Activated CD8-positive, alpha-beta T cell treated with anti-CD3 and anti-CD28 coated beads for 36 hours (primary cell): ENCODE measurements around the gene DCAF5. TPM values are rescaled to one million over a fixed set of nuclear protein-coding genes. Genes with fewer than 3 reads are reported as not detected.

Experiments
- ATAC-seq: fragments of 200-7000 bp; cut with Tn5 transposase; one replicate; pipeline ENCODE4 v1.10.0; 2021; ENCODE audit warnings: mild to moderate bottlenecking, moderate library complexity
- CTCF ChIA-PET: fragments of 350-600 bp; sonication (Branson Sonifier 250); formaldehyde crosslinking; loops from one replicate; lab custom pipeline; 2021; ENCODE audit warnings: antibody characterized with exemption; lab: Charles Lee
- POLR2A ChIA-PET: fragments of 350-600 bp; sonication (Branson Sonifier 250); formaldehyde crosslinking; loops from one replicate; lab custom pipeline; 2021; ENCODE audit warnings: antibody characterized with exemption; lab: Charles Lee
- DNase-seq: peaks from one replicate; pipeline ENCODE4 v3.0.0-alpha.2; 2020
- H3K27ac Mint-ChIP-seq: one replicate; pipeline ENCODE4 v1.8.0; 2021; ENCODE audit warnings: mild to moderate bottlenecking, mixed read lengths
- H3K27me3 Mint-ChIP-seq: one replicate; pipeline ENCODE4 v1.8.0; 2021; ENCODE audit warnings: mixed read lengths
- H3K36me3 Mint-ChIP-seq: one replicate; pipeline ENCODE4 v1.8.0; 2021; ENCODE audit warnings: low read depth, mixed read lengths
- H3K4me1 Mint-ChIP-seq: one replicate; pipeline ENCODE4 v1.8.0; 2021; ENCODE audit warnings: low read depth, mixed read lengths
- H3K4me3 Mint-ChIP-seq: one replicate; pipeline ENCODE4 v1.8.0; 2021; ENCODE audit warnings: mild to moderate bottlenecking, moderate library complexity, mixed read lengths
- H3K9me3 Mint-ChIP-seq: one replicate; pipeline ENCODE4 v1.8.0; 2021; ENCODE audit warnings: mixed read lengths
- intact Hi-C: fragments of 100-400 bp; cut with micrococcal nuclease; formaldehyde crosslinking; loops from one replicate; pipeline ENCODE4 v1.10.0; 2022
- total RNA-seq, 2 experiments: library from RNA; stranded (reverse); gene quantifications; one replicate each; pipeline ENCODE4 v1.2.3, GENCODE V29; 2021
- TF ChIP-seq, protein P1 (sequence below): fragments of 200-600 bp; IDR thresholded peaks from one replicate; pipeline ENCODE4 v1.8.0; 2022; ENCODE audit warnings: antibody characterized with exemption, mild to moderate bottlenecking

The DCAF5 gene
- total RNA-seq, 2 experiments from 2014 or later: 34.3 to 36.5 TPM

DNA sequence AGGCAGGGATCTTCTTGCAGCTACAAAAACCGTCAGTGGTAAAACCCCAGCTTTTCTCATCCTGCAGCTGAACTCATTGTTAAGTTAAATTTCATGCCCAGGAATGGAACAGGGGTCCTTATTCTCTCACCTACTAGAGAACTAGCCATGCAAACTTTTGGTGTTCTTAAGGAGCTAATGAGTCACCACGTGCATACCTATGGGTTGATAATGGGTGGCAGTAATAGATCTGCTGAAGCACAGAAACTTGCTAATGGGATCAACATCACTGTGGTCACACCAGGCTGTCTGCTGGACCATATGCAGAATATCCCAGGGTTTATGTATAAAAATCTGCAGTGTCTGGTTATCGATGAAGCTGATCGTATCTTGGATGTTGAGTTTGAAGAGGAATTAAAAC, 68.9 kb downstream of the DCAF5 start:
- CTCF ChIA-PET: interaction anchor here (1.1 to 2.9 kb wide), 2 partner anchors 18 to 173 kb away, joined by 3 to 20 read pairs; no protein-coding TSS in a partner anchor
- POLR2A ChIA-PET: no interaction called here
- Mint-ChIP-seq H3K4me3 (no peak overlapping the region), H3K4me1 (peaks cover 26% of the 10 kb centered on the region), H3K9me3 (no peaks in the 10 kb centered on the region), H3K27ac (no peak overlapping the region), H3K36me3 (peaks cover 20% of the 10 kb centered on the region), H3K27me3 (no peaks in the 10 kb centered on the region)
- no peak for DNase-seq
- no peak for ATAC-seq
- TF ChIP-seq, protein P1, sequence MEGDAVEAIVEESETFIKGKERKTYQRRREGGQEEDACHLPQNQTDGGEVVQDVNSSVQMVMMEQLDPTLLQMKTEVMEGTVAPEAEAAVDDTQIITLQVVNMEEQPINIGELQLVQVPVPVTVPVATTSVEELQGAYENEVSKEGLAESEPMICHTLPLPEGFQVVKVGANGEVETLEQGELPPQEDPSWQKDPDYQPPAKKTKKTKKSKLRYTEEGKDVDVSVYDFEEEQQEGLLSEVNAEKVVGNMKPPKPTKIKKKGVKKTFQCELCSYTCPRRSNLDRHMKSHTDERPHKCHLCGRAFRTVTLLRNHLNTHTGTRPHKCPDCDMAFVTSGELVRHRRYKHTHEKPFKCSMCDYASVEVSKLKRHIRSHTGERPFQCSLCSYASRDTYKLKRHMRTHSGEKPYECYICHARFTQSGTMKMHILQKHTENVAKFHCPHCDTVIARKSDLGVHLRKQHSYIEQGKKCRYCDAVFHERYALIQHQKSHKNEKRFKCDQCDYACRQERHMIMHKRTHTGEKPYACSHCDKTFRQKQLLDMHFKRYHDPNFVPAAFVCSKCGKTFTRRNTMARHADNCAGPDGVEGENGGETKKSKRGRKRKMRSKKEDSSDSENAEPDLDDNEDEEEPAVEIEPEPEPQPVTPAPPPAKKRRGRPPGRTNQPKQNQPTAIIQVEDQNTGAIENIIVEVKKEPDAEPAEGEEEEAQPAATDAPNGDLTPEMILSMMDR: no peak
- intact Hi-C loops: no loop called here

DNA sequence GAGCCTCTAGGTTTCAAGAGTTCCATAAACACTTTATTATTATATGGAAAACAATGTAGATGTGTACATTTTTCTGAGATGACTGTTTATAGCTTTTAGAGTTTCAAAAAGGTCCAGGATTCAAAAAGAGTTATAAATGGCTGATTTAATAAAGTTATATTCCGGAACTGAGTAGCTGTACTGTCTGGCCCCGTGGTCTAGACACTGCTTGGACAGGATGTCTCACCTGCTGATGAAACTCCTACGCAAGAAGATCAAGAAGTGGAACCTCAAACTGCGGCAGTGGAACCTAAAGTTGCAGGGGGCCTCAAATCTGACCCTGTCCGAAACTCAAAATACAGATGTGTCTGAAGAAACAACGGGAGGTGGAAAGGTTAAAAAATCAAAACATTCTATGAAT, 69.7 kb downstream of the DCAF5 start:
- Mint-ChIP-seq H3K27ac (no peak overlapping the region), H3K9me3 (no peaks in the 10 kb centered on the region), H3K4me1 (peaks cover 28% of the 10 kb centered on the region), H3K4me3 (no peak overlapping the region), H3K36me3 (peaks cover 24% of the 10 kb centered on the region), H3K27me3 (no peaks in the 10 kb centered on the region)
- TF ChIP-seq, protein P1: no peak
- ChIA-PET POLR2A (no interaction called here), CTCF (interaction anchor here (1.2 to 2.9 kb wide), 2 partner anchors 25 to 172 kb away, joined by 4 to 20 read pairs; no protein-coding TSS in a partner anchor)
- DNase-seq: no peak
- intact Hi-C loops: no loop called here
- no peak for ATAC-seq

DNA sequence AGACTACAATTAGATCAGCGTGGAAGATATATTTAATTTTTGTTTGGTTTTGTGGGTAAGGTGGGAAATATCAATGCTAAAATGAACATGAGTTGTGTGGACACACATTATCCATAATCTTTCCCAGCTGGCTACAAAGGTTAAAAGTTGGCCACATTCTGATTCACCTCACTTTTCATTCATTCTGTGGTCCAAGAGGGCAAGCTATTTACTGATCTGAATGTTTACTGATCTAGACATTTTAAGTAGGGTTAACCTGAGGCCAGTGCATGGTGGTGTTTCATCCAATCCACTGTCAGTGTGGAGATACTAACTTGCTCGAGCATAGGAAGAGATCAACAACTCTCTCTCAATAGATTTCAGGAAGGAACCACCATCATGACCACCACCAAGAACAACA, 71.6 kb downstream of the DCAF5 start:
- intact Hi-C loops: no loop called here
- H3K27ac Mint-ChIP-seq: no peak overlapping the region
- H3K4me1 Mint-ChIP-seq: peaks cover 35% of the 10 kb centered on the region
- H3K36me3 Mint-ChIP-seq: peaks cover 26% of the 10 kb centered on the region
- no peaks in the 10 kb centered on the region for H3K9me3 Mint-ChIP-seq
- no peak for DNase-seq
- CTCF ChIA-PET: interaction anchor here (3.2 kb wide), 1 partner anchor 170 kb away, joined by 14 read pairs; no protein-coding TSS in a partner anchor
- H3K27me3 Mint-ChIP-seq: no peaks in the 10 kb centered on the region
- TF ChIP-seq, protein P1: no peak
- no peak for ATAC-seq
- H3K4me3 Mint-ChIP-seq: no peak overlapping the region
- POLR2A ChIA-PET: no interaction called here

DNA sequence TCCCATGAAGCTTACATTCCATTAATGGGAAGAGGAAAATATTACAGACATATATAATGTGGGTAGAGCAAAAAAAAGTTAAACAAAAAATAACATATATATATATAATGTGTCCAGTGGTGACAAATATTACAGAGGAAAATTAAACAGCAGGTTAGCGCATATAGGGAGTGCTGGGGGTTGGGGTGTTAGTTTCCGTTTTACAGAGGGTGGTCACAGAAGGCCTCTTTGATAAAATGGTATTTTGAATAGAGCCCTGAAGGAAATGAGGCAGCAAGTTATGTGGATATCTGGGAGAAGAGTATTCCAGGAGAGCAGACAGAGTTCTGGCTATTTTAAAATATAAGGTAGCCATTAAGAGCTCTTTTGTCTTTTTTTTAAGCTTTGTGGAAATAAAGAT, 73.2 kb downstream of the DCAF5 start:
- no peaks in the 10 kb centered on the region for H3K9me3 Mint-ChIP-seq
- TF ChIP-seq, protein P1: no peak
- intact Hi-C loops: no loop called here
- H3K36me3 Mint-ChIP-seq: peaks cover 25% of the 10 kb centered on the region
- CTCF ChIA-PET: interaction anchor here (1.4 to 3.2 kb wide), 2 partner anchors 14 to 169 kb away, joined by 3 to 14 read pairs; no protein-coding TSS in a partner anchor
- ATAC-seq (peak; percentile 45), DNase-seq (peak; percentile 21)
- POLR2A ChIA-PET: interaction anchor here (1.1 kb wide), 1 partner anchor 15 kb away, joined by 4 read pairs; no protein-coding TSS in a partner anchor
- peak overlapping the region; percentile 12 for H3K27ac Mint-ChIP-seq
- H3K4me1 Mint-ChIP-seq: peaks cover 35% of the 10 kb centered on the region
- no peaks in the 10 kb centered on the region for H3K27me3 Mint-ChIP-seq
- H3K4me3 Mint-ChIP-seq: no peak overlapping the region

DNA sequence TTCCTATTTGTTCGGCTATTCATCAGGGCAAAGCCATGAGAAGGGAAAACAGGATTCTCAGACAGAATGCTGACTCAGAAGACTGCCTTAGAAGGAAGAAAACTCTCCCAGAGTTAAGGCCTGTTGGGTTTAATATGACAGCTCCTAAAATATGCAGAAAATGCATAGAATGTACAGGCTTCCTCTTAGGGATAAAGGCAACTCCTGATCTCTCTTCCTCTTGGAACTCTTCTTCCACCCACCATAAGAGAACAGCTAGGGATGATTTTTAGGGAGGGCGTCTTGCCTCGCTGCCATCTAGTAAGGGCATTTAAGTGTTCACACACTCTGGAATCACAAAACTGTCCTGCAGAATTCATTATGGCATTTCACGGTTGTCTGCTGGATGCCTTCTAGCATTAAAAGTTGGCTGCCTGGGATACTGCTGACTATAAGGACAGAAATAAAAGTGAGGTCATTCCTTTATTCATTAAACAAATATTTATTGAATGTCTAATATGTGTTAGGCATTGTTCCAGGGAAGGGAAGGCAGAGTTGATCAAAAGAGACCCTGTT, 73.7 kb downstream of the DCAF5 start:
- CTCF ChIA-PET: interaction anchor here (1.4 to 3.2 kb wide), 2 partner anchors 15 to 168 kb away, joined by 3 to 14 read pairs; no protein-coding TSS in a partner anchor
- Mint-ChIP-seq H3K9me3 (no peaks in the 10 kb centered on the region), H3K4me1 (peaks cover 35% of the 10 kb centered on the region), H3K36me3 (peaks cover 28% of the 10 kb centered on the region), H3K4me3 (no peak overlapping the region), H3K27ac (no peak overlapping the region), H3K27me3 (no peaks in the 10 kb centered on the region)
- intact Hi-C loops: no loop called here
- DNase-seq: no peak
- POLR2A ChIA-PET: interaction anchor here (1.1 kb wide), 1 partner anchor 15 kb away, joined by 4 read pairs; no protein-coding TSS in a partner anchor
- TF ChIP-seq, protein P1: no peak
- ATAC-seq: no peak
